Mucosa of stomach (tissue), 1 donor: Measurements from ENCODE around the gene RNF217.

Experiments
- H3K27me3 ChIP-seq: one replicate; pipeline ENCODE4 v1.7.0; 2013; ENCODE audit warnings: mild to moderate bottlenecking, low read length; ENCODE audit not compliant: control insufficient read depth, insufficient read depth
- H3K36me3 ChIP-seq: one replicate; pipeline ENCODE4 v1.7.0; 2013; ENCODE audit warnings: low read length; ENCODE audit not compliant: control insufficient read depth, insufficient read depth
- H3K4me1 ChIP-seq: one replicate; pipeline ENCODE4 v1.7.0; 2013; ENCODE audit warnings: mild to moderate bottlenecking, low read length; ENCODE audit not compliant: control insufficient read depth, insufficient read depth
- H3K4me3 ChIP-seq: one replicate; pipeline ENCODE4 v1.7.0; 2013; ENCODE audit warnings: low read length
- H3K9ac ChIP-seq: one replicate; pipeline ENCODE4 v1.7.0; 2013; ENCODE audit warnings: mild to moderate bottlenecking, low read length, moderate library complexity
- H3K9me3 ChIP-seq: one replicate; pipeline ENCODE4 v1.7.0; 2013; ENCODE audit warnings: mild to moderate bottlenecking, low read length, moderate library complexity; ENCODE audit not compliant: control insufficient read depth
- donor health status: Pancreatic carcinoma.

The RNF217 gene

DNA sequence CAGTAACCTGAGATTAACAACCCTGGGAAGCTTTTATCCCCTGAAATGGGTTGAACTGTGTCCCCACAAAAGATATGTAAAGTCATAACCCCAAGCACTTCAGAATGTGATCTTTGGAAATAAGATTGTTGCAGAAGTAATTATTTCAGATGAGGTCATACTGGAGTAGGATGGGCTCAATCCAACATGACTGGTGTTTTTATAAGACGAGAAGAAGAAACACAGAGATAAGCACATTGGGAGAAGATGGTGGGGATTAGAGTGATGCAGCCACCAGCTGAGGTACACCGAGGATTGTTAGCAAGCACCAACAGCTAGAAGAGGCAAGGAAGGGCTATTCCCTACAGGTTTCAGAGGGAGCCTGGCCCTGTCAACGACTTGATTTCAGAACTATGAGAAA, 12.5 kb upstream of the RNF217 start:
- H3K4me3 ChIP-seq: no peak overlapping the region
- no peaks in the 10 kb centered on the region for H3K4me1 ChIP-seq
- H3K36me3 ChIP-seq: no peaks in the 10 kb centered on the region
- no peaks in the 10 kb centered on the region for H3K9me3 ChIP-seq
- H3K27me3 ChIP-seq: no peaks in the 10 kb centered on the region
- no peak overlapping the region for H3K9ac ChIP-seq

- no peak overlapping the region for H3K4me3 ChIP-seq
- H3K4me1 ChIP-seq: no peaks in the 10 kb centered on the region
- no peak overlapping the region for H3K9ac ChIP-seq
- H3K27me3 ChIP-seq: no peaks in the 10 kb centered on the region
- no peaks in the 10 kb centered on the region for H3K36me3 ChIP-seq
- no peaks in the 10 kb centered on the region for H3K9me3 ChIP-seq
These were observed 8.4 kb upstream of the RNF217 start for GRCh38 chr6:124953808-124954207.

- H3K9me3 ChIP-seq: no peaks in the 10 kb centered on the region
- no peaks in the 10 kb centered on the region for H3K27me3 ChIP-seq
- H3K9ac ChIP-seq: no peak overlapping the region
- no peaks in the 10 kb centered on the region for H3K4me1 ChIP-seq
- no peaks in the 10 kb centered on the region for H3K36me3 ChIP-seq
- no peak overlapping the region for H3K4me3 ChIP-seq
These were observed 7.0 kb upstream of the RNF217 start for GRCh38 chr6:124955108-124955856.

- H3K4me3 ChIP-seq: no peak overlapping the region
- H3K4me1 ChIP-seq: no peaks in the 10 kb centered on the region
- no peak overlapping the region for H3K9ac ChIP-seq
- no peaks in the 10 kb centered on the region for H3K27me3 ChIP-seq
- no peaks in the 10 kb centered on the region for H3K36me3 ChIP-seq
- H3K9me3 ChIP-seq: no peaks in the 10 kb centered on the region
These were observed 6.2 kb upstream of the RNF217 start for GRCh38 chr6:124956018-124956417.

GRCh38 chr6:124958149-124958548, 4.1 kb upstream of the RNF217 start:
- Histone ChIP-seq H3K9me3 (no peaks in the 10 kb centered on the region), H3K9ac (no peak overlapping the region), H3K4me1 (no peaks in the 10 kb centered on the region), H3K36me3 (no peaks in the 10 kb centered on the region), H3K27me3 (no peaks in the 10 kb centered on the region), H3K4me3 (no peak overlapping the region)

DNA sequence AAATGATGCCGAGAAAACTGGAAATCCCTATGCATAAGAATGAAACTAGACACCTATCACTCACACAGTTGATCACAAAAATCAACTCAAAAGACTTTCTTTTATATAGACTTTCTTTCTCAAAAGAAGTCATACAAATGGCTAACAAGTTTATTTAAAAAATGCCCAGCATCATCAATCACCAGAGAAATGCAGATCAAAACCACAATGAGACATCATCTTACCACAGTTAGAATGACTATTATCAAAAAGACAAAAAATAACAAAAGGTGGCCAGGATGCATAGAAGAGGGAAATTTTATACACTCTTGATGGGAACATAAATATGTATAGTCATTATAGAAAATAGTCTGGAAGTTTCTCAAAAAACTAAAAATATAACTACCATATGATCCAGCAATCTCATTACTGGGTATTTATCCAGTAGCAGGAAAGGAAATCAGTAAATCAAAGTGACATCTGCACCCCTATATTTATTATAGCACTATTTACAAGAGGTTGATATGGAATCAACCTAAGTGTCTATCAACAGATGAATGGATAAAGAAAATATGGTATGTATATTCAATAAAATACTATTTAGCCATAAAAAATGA, 3.4 kb upstream of the RNF217 start:
- H3K4me1 ChIP-seq: no peaks in the 10 kb centered on the region
- no peak overlapping the region for H3K9ac ChIP-seq
- no peak overlapping the region for H3K4me3 ChIP-seq
- H3K27me3 ChIP-seq: no peaks in the 10 kb centered on the region
- H3K36me3 ChIP-seq: no peaks in the 10 kb centered on the region
- no peaks in the 10 kb centered on the region for H3K9me3 ChIP-seq

GRCh38 chr6:124960757-124961463, 1.3 kb upstream of the RNF217 start:
- H3K4me3 ChIP-seq: no peak overlapping the region
- H3K36me3 ChIP-seq: no peaks in the 10 kb centered on the region
- H3K9ac ChIP-seq: no peak overlapping the region
- no peaks in the 10 kb centered on the region for H3K9me3 ChIP-seq
- H3K27me3 ChIP-seq: no peaks in the 10 kb centered on the region
- H3K4me1 ChIP-seq: no peaks in the 10 kb centered on the region

DNA sequence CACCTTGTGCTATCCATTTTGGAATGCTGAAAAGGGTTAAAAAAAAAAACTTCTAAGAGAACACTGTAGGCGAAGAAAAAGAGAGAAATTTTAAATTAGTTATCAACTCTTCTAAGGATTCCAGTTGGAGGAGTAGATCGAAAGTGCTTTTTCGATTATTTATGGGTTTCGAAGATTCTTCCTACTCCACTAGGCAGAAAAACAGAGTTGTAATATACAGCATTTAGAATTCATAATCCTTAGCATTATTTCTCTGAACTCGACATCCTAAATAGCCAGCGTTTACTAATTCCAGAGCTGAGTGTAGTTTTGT, 817 bp upstream of the RNF217 start:
- Histone ChIP-seq H3K27me3 (no peaks in the 10 kb centered on the region), H3K9ac (peak overlapping the region; percentile 82), H3K4me1 (no peaks in the 10 kb centered on the region), H3K4me3 (peak overlapping the region; percentile 63), H3K36me3 (no peaks in the 10 kb centered on the region), H3K9me3 (no peaks in the 10 kb centered on the region)

DNA sequence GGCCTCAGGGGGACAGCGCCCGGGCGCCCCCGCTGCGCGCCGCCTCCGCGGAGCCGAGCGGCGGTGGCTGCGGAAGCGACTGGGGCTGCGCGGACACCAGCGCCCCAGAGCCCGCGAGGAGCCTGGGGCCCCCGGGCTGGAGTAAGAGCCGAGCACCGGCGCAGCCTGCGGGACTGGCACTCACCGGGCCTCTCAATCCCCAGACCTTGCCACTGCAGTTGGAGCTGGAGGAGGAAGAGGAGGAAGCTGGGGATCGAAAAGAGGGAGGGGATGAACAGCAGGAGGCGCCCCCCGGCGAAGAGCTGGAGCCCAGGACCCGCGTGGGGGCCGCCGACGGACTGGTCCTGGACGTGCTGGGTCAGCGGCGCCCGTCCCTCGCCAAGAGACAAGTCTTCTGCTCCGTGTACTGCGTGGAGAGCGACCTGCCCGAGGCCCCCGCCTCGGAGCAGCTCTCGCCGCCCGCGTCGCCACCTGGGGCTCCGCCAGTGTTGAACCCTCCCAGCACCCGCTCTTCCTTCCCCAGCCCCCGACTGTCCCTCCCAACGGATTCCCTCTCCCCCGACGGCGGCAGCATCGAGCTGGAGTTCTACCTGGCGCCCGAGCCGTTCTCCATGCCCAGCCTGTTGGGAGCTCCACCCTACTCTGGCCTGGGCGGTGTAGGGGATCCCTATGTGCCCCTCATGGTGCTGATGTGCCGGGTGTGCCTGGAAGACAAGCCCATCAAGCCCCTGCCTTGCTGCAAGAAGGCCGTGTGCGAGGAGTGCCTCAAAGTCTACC, 590 bp downstream of the RNF217 start:
- Histone ChIP-seq H3K36me3 (no peaks in the 10 kb centered on the region), H3K27me3 (no peaks in the 10 kb centered on the region), H3K4me1 (no peaks in the 10 kb centered on the region), H3K9ac (peak overlapping the region; percentile 82), H3K4me3 (peak overlapping the region; percentile 5), H3K9me3 (no peaks in the 10 kb centered on the region)

DNA sequence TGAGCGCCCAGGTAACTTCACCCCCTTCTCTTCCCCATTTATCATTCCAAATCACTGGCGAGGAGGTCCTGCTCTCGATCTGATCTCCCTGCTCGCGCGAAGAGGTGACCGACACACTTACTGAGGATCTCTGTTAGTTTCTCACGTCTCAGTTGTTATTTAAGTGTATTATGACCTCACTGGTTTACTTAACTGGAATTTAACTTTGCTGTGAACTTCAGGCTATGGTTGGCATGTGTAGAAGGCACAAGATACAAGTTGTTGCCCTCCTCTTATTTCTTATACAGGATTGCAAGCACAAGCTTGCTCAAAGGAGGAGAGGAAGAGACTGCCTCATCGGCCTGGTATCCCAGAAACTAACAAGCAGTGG, 1.2 kb downstream of the RNF217 start:
- Histone ChIP-seq H3K27me3 (no peaks in the 10 kb centered on the region), H3K9ac (peak overlapping the region; percentile 82), H3K36me3 (no peaks in the 10 kb centered on the region), H3K9me3 (no peaks in the 10 kb centered on the region), H3K4me3 (peak overlapping the region; percentile 5), H3K4me1 (no peaks in the 10 kb centered on the region)

DNA sequence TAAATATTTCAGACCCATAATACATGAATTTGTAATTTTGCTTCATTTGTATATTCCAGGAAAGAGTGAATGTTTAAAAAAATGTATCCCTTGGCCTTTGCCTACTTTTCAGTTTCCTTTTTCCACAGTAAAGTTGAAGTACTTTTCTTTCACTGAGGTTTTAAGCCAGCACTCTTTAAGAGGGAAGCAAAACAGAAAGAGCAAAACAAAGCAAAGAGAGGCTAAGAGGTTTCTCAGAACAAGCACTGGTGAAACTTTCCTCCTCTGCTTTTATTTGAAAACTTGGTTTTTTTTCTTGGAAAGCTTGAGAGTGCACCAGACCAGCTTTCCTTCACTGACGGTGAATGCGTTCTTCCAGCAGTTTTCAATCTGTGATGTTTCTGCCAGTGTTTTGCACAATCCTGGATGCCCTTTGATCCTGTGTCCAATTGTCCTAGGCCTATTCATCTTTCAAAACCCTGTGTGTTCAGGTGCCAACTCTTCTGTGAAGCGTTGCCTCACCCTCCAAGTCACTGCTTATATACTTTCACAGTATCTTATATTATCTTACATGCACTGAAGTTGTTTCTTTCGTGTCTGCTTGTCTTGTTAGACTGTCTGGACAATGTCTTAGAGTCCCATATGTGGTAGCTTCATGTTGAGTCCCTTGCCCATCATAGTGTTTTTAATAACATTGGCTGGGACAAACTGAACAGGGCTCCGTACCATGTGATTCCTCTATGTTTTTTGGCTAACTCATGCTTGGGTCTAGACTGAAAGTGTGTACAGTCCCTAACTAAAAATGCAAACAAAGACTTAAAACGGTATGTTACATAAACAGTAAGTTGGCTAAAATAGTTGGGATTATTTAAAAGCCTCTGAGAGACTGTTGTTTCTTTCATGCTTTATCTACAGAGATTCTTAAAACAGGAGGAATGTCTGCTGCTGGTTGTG, 1.9 kb downstream of the RNF217 start:
- Histone ChIP-seq H3K9me3 (no peaks in the 10 kb centered on the region), H3K4me3 (peak overlapping the region; percentile 5), H3K36me3 (no peaks in the 10 kb centered on the region), H3K27me3 (no peaks in the 10 kb centered on the region), H3K9ac (no peak overlapping the region), H3K4me1 (no peaks in the 10 kb centered on the region)
